ENCODE measurements around the gene CNTN6. TPM values are rescaled to one million over a fixed set of nuclear protein-coding genes. Genes with fewer than 3 reads are reported as not detected.
A peak's percentile ranks its signal among the peaks of the same experiment; 100 is the strongest.
"Not testable (repeated sequence)": the region's sequence is repeated elsewhere in the genome, so short reads cannot be mapped to it uniquely, and the experiment has no call there.

The CNTN6 gene
- total RNA-seq, 1 experiment from 2014 or later: 0.34 TPM

DNA sequence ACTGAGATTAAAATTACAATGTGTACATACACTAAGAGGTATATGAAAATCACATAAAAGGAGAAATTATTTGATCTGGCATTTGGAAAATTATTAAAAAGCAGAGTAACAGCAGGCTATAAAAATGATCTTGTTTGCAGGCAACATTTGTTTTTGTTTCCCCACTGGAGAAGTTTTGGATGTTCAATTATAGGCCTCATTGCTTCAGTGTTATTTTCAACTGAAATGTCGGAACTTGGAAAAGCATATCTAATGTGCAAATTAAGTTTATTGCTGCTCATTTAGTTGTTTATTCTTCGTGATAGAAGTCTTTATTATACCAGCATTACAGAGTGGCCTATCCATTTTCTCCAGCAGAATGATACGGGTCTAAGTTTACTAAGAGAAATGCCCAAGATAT, 263.3 kb downstream of the CNTN6 start:
- in situ Hi-C loops (cut with HindIII; ENCODE audit: low pct_unique_long_range_greater_than_20kb, low sequenced_read_pairs): no loop called here
- no peak for DNase-seq (ENCODE audit: low read depth)

DNA sequence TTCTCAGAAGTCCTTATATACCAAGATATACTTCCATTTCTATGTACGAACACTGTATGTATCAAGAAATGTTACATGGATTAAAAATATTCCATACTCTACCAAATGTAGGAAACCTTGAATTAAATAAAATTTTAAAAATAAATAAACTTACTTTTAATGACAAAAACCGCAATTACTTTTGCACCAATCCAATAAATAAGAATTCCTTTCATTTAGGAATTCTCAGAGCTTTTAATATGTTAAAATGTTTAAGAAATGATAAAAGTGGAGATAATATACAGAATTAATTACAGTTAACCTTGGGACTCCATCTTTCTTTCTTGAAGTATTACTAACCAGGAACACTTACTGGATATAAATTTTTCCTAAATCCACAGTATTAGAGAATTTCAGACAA, 272.7 kb downstream of the CNTN6 start:
- no peak for DNase-seq (ENCODE audit: low read depth)
- in situ Hi-C loops (cut with HindIII; ENCODE audit: low pct_unique_long_range_greater_than_20kb, low sequenced_read_pairs): no loop called here

DNA sequence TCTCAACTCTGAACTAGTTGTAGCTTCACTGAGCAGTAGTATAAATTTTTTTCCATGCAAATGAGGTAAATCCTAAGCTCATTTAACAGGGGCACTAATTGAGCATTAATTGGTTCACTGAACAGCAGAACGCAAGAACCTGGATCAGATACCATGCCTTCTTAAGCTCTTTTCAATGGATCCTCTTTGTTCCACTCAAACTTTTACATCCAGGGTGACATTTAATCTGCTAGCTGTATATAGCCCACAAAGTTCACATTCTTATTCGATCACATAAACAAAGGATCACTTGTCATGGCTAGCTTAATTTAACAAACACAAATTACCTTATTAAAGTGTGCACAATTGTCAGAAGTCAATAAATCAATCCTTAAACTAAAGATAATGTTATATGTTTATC, 281.6 kb downstream of the CNTN6 start:
- in situ Hi-C loops (cut with HindIII; ENCODE audit: low pct_unique_long_range_greater_than_20kb, low sequenced_read_pairs): no loop called here
- no peak for DNase-seq (ENCODE audit: low read depth)

DNA sequence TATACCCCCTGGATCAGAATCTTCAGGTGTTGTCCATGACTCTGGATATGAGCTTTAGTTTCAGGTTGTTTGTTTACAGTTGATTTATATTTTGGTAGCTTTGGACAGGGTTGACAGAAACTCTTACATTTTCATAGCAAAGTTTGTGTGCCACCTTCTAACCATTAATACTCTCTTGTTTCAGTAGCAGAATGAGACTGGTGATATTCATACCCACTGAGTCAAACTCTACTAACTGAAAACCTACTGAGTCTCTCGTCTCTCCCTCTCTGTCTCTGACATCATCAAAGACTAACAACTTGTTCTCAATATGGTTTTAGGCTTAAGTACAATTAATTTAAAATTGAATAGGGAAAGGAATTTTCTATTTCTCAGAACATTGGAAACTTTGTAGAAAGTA, 282.3 kb downstream of the CNTN6 start:
- in situ Hi-C loops (cut with HindIII; ENCODE audit: low pct_unique_long_range_greater_than_20kb, low sequenced_read_pairs): no loop called here
- DNase-seq (ENCODE audit: low read depth): no peak

DNA sequence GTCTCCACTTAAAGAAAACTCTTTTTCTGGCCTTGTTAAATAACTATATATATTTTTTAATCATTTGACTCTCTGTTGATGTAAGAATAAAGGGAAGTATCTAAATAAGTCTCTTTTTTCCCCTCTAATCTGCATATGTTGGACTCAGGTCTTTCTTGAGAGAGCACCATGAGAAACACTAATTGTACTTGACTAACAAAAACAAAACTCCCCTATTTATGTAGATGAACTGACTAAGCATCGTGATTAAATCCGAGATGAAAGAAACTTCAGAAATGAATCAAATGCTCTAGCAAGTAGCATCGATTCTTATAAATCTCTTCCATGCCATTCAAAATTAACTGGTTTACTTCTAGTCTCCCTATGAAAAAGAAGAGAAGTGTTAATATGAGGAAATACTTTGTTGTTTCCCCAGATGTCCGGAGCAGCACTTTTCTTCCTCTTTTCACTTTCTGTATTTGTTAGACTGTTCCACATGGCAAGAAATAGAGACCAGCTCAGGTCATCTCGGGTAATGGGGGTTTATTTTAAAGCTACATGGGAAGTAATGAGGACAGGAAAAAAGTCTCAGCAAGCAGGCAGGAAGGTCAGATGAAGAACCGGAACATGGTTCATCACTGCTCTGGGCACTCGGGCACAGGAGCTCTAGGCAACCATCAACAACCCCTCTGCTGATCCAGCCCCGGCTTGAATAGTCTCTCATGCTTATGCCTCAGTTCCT, 288.3 kb downstream of the CNTN6 start:
- DNase-seq (ENCODE audit: low read depth): no peak
- in situ Hi-C loops (cut with HindIII; ENCODE audit: low pct_unique_long_range_greater_than_20kb, low sequenced_read_pairs): no loop called here

DNA sequence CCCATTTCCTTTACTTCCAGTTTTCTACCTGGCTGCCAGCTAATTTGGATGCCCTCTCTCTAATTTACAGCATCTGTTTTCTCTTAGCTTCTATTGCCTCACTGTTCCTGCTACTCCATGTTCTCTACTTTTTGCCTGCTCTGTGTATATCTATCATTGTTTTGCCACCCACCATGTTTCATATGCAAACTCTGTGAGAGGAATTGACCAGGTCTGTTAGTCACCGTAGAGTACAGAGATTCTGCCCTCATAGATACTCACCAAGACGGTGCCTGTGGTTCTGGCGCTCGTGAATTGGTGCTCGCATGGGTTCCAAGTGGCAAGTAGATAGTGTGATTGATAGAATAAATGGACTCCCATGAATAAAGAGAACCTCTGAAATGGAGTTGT, 288.8 kb downstream of the CNTN6 start:
- no peak for DNase-seq (ENCODE audit: low read depth)

DNA sequence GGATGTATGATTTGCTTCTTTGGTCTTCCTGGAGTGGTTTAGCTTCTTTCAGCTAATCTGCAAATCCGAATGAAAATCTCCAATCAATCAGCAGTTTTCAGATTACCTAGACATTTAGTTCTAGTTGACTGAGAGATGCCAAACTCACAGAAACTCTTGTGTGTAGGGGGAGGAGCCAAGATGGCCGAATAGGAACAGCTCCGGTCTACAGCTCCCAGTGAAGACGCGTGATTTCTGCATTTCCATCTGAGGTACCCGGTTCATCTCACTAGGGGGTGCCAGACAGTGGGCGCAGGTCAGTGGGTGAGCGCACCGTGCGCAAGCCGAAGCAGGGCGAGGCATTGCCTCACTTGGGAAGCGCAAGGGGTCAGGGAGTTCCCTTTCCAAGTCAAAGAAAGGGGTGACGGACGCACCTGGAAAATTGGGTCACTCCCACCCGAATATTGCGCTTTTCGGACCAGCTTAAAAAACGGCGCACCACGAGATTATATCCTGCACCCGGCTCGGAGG, 294.6 kb downstream of the CNTN6 start:
- in situ Hi-C loops (cut with HindIII; ENCODE audit: low pct_unique_long_range_greater_than_20kb, low sequenced_read_pairs): not testable (repeated sequence)

More for the DNA sequence above, 288.8 kb downstream of the CNTN6 start:
- in situ Hi-C loops (cut with HindIII; ENCODE audit: low pct_unique_long_range_greater_than_20kb, low sequenced_read_pairs): no loop called here

DNA sequence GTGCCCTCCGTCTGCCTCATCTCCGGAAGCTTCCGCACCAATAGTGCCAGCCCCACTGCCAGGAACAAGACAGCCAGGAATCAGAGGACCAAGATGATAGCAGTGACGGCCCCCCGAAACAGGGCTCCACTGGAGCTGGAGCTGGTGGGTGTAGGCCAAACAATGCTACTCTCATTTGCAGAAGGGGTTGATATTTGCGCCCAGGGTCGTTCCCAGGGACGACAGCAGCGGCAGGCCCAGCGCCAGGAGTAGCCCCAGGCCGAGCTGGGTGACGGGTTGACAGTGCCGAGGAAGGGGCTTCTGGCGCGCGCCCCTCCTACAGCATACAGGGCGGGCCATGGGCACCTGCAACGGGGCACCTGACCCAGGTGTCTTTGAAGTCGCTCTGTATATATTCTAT, 301.4 kb downstream of the CNTN6 start:
- no peak for DNase-seq (ENCODE audit: low read depth)
- in situ Hi-C loops (cut with HindIII; ENCODE audit: low pct_unique_long_range_greater_than_20kb, low sequenced_read_pairs): no loop called here

More for the DNA sequence above, 294.6 kb downstream of the CNTN6 start:
- not testable (repeated sequence) for DNase-seq (ENCODE audit: low read depth)

DNA sequence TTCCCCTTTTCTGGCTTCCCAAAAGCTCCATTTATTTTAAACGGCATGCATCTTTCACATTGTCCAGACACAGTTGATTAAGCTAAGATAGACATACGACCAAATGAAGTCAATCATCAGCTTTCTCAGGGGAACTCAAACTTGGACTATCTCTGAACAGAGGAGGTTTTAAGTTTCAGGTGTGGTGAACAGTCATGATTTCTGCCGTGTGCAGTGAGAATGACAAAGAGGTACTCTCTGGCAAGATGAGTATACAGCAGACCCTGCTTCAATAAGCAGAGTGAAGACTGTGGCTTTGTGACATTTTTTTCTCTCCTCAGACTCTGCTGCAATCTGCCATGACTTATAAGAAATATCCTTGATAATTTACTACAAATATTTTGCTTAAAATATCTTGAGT, 307.7 kb downstream of the CNTN6 start:
- in situ Hi-C loops (cut with HindIII; ENCODE audit: low pct_unique_long_range_greater_than_20kb, low sequenced_read_pairs): no loop called here
- no peak for DNase-seq (ENCODE audit: low read depth)

DNA sequence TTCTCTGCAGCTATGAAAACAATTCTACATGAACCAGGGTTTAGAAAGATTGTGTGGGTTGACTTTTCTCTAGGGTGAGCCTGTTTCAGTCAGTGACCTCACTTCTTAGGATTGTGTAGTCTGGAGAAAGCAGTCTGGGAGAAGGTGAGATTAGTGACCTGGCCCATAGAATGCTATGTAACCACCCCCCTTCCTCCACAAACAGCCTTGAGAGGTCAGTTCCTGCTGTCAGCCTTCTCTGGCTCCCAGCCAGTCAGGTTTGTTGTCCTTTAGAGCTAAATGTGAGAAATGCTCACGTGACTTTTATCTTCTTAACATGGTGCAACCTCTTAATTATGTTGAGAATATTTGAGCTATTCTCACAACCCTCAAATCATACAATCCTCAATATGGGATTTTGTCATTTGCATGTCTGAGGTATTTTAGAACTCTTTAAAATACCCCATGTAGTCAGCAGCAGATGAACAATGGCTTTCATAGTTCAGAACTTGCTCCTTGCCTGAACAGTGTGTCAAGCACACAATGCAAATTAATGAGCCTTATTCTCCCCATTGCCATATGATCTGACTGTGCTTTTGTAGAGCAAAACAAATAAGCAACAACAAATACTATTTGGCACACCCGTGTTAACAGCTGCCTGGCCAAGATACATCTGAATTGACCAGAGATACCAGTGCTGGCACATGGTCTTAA, 311.6 kb downstream of the CNTN6 start:
- peak; percentile 50 for DNase-seq (ENCODE audit: low read depth)

DNA sequence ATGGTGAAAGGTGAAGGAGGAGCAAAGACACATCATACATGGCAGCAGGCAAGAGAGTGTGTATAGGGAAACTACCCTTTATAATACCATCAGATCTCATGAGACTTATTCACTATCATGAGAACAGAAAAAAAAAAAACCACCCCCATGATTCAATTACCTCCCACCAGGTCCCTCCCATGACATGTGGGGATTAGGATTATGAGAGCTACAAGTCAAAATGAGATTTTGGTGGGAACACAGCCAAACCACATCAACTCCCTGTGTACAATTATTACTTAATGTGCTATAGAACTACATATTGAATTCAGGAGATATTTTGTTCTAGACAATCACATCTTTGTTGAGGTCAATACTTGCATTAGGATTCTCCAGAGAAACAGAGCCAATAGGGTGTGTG, 313.4 kb downstream of the CNTN6 start:
- no peak for DNase-seq (ENCODE audit: low read depth)
- in situ Hi-C loops (cut with HindIII; ENCODE audit: low pct_unique_long_range_greater_than_20kb, low sequenced_read_pairs): no loop called here

More for the DNA sequence above, 311.6 kb downstream of the CNTN6 start:
- in situ Hi-C loops (cut with HindIII; ENCODE audit: low pct_unique_long_range_greater_than_20kb, low sequenced_read_pairs): no loop called here

DNA sequence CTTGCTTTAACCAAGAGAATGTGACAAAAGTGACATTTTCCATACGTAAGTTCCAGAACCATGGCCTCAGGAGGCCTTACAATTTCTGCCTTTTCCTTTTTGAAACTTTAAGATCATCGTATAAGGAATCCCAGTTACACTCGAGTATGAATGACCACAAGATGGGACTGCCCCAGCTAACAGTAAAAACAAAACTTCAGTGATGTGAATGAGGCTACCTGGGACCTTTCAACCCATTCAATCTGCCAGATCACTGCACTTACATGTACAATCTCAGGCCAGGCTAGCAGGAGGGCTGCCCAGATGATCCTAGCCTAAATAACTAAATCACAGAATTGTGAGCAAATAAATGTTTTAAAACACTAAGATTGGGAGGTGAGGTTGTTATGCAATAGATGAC, 328.8 kb downstream of the CNTN6 start:
- no peak for DNase-seq (ENCODE audit: low read depth)
- in situ Hi-C loops (cut with HindIII; ENCODE audit: low pct_unique_long_range_greater_than_20kb, low sequenced_read_pairs): no loop called here

DNA sequence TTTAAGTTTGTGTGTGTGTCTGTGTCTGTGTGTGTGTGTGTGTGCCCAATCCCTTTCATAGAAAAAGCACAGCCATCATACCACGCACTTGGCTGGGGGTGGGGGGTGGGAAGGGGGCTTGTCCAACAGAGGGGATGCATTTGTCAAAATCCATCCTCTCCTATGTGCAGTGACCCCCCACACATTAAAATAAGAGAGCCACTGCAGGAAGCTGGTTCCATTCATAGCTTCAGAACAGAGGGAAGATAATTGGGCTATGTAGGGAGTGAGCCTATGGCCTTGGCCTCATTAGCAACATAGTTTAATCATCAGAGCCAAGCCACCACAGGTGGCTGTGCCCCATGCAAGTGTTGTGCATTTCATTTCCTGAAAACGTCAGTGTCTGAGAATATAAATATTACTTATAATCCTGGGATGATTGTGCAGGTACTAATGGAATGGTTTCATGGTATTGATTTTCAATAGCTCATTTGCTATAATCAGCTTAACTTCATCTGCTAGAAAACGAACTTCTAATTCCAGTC, 330.8 kb downstream of the CNTN6 start:
- in situ Hi-C loops (cut with HindIII; ENCODE audit: low pct_unique_long_range_greater_than_20kb, low sequenced_read_pairs): no loop called here
- no peak for DNase-seq (ENCODE audit: low read depth)

DNA sequence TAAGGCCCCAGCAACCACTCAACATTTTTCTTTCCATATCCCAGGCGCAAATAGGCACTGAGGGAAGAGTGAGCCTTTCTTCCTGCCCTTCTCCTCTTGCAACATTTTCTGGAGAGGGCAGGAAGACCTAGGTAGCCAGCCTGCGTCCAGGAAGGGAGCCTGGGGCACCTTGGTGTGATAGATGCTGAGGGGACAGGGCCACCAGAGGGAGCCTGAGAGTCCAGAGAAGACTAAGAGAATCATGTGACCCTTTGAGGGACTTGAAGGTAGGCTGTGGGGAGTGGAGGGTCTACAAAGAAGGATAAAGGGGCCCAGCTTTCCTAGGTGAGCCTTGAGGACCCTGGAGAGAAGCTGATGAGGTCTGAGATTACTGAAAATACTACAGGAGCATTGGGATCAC, 346.6 kb downstream of the CNTN6 start:
- in situ Hi-C loops (cut with HindIII; ENCODE audit: low pct_unique_long_range_greater_than_20kb, low sequenced_read_pairs): no loop called here
- DNase-seq (ENCODE audit: low read depth): no peak

DNA sequence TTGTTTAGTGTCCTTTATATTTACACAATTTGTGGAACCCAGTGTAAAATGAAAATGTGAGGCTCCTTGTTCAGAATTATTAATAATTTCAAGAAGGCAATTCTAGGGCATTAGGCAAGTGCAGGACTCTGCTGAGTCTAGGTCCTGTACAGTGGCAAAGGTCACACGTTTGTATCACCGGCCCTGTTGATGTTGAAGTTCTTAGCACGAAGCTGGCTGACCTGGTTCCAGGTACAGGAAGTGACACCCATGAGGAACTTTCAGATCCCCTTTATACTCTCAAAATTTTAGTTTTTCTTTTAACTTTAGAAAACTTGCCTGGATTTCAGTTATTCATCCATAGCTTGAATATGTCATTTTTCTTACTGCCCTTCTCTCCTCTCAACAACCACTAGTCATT, 349.4 kb downstream of the CNTN6 start:
- in situ Hi-C loops (cut with HindIII; ENCODE audit: low pct_unique_long_range_greater_than_20kb, low sequenced_read_pairs): no loop called here
- no peak for DNase-seq (ENCODE audit: low read depth)

DNA sequence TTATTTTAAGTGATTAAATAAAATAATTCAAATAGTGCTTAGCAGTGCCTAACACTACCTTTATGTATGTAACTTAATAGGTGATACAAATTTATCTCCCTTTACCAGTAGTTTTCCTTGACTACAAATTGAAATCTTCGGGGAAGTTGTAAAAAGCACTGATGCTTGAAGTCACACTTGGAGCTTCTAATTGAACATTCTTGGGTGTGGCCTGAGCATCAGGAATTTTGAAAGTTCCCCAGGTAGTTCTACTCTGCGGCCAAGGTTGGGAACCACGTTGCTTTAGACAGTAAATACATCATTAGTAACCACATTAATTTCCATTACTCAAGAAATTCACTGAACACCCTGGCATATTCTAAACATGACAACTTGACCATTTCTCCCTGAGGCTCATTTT, 351.4 kb downstream of the CNTN6 start:
- in situ Hi-C loops (cut with HindIII; ENCODE audit: low pct_unique_long_range_greater_than_20kb, low sequenced_read_pairs): no loop called here
- DNase-seq (ENCODE audit: low read depth): peak; percentile 50

DNA sequence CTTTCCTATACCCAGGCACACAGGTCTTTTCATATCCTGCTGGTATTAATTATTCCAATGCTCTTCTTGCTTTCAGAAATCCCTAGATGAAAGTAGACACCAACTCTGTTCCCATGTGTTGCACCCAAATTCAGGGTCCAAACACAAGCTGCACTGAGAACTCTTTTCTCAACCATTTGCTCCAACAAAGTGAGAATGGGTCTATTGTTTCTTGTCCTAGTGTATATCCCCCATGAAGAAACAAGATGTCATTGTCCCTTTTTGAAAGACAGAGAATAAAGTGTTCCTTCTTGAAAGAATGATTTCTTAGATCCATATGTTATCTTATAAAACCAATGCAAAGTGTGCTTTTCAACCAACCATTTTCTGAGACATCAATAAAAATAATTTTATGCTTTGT, 353.7 kb downstream of the CNTN6 start:
- no peak for DNase-seq (ENCODE audit: low read depth)
- in situ Hi-C loops (cut with HindIII; ENCODE audit: low pct_unique_long_range_greater_than_20kb, low sequenced_read_pairs): no loop called here

DNA sequence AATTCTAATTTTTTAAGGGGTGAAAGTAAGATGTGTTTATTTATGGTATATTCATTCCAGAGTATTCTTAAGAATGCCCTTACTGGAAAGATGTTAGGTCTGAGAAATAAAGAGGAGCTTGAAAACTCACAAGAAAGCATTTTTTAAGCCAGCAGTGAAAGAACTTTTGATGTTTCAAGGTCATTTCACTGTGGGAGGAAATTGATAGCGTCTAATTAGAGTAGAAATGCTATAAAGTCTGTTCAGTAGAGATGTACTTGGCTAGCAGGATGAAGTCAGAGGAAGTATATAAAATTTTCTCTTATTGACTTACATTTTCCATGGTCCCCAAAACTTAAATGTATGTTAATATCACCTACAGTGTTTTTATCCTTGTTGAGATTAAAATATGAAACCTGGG, 354.6 kb downstream of the CNTN6 start:
- in situ Hi-C loops (cut with HindIII; ENCODE audit: low pct_unique_long_range_greater_than_20kb, low sequenced_read_pairs): no loop called here
- no peak for DNase-seq (ENCODE audit: low read depth)

DNA sequence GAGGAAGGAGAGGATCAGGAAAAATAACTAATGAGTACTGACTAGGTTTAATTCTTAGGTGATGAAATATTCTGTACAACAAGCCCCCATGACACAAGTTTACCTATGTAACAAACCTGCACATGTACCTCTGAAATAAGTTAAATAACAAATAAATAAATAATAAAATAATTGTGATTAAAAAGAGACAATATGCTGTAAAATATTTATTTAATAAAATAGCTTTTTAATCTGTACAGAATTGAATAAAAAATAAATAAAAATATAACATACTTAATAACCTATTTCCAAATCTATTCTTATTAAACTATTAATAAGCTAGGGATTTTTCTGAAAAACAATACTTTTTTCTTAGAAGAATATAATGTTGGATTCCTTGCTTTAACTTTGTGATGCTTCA, 355.6 kb downstream of the CNTN6 start:
- in situ Hi-C loops (cut with HindIII; ENCODE audit: low pct_unique_long_range_greater_than_20kb, low sequenced_read_pairs): no loop called here
- DNase-seq (ENCODE audit: low read depth): no peak

Data from Caki2 (cell line).